ENCODE results near the gene CHPF.

The CHPF gene

GRCh38 chr2:219530048-219530963, 13.3 kb downstream of the CHPF start:
- peak; percentile 81 for DNase-seq

- DNase-seq, result no peak
Observed at GRCh38 chr2:219527472-219527871, 16.1 kb downstream of the CHPF start.

- no peak for DNase-seq
Observed at GRCh38 chr2:219527076-219527394, 16.6 kb downstream of the CHPF start.

- DNase-seq, result no peak
Observed at GRCh38 chr2:219526320-219527075, 17.1 kb downstream of the CHPF start.

GRCh38 chr2:219525533-219526232, 17.9 kb downstream of the CHPF start:
- DNase-seq, result no peak

- DNase-seq, result no peak
Observed at GRCh38 chr2:219524817-219525216, 18.8 kb downstream of the CHPF start.

GRCh38 chr2:219523031-219523671, 20.5 kb downstream of the CHPF start:
- no peak for DNase-seq

GRCh38 chr2:219522111-219523030, 21.2 kb downstream of the CHPF start:
- peak; percentile 79 for DNase-seq

GRCh38 chr2:219521066-219521880, 22.3 kb downstream of the CHPF start:
- DNase-seq, result peak; percentile 69

GRCh38 chr2:219520079-219520478, 23.5 kb downstream of the CHPF start:
- DNase-seq, result no peak

- no peak for DNase-seq
Observed at GRCh38 chr2:219519526-219519916, 24.1 kb downstream of the CHPF start.

- no peak for DNase-seq
Observed at GRCh38 chr2:219517954-219518778, 25.4 kb downstream of the CHPF start.

GRCh38 chr2:219516888-219517287, 26.7 kb downstream of the CHPF start:
- DNase-seq, result no peak

GRCh38 chr2:219515874-219516629, 27.6 kb downstream of the CHPF start:
- no peak for DNase-seq

GRCh38 chr2:219514836-219515235, 28.8 kb downstream of the CHPF start:
- no peak for DNase-seq

- no peak for DNase-seq
Observed at GRCh38 chr2:219514196-219514761, 29.3 kb downstream of the CHPF start, which contains the start of gene ASIC4. TSS of gene ASIC4 (plus strand) at chr2:219514482. CDS start at chr2:219514725, 243 bp downstream.

- no peak for DNase-seq
Observed at GRCh38 chr2:219513787-219514186, 29.8 kb downstream of the CHPF start.

GRCh38 chr2:219512524-219513216, 30.9 kb downstream of the CHPF start:
- no peak for DNase-seq
